MM.1S (cell line): Measurements from ENCODE around the gene TRNP1.

ENCODE experiments used
- EZH2 ChIP-seq: fragments of 300-600 bp; sonication (generic); optimal IDR thresholded peaks from 2 replicates; pipeline ENCODE3; 2017; ENCODE audit warnings: low read depth, mild to moderate bottlenecking, antibody characterized with exemption, low read length, mixed read lengths
- TF ChIP-seq, protein P1 (sequence below): fragments of 300-600 bp; sonication (generic); IDR thresholded peaks from 2 replicates; pipeline ENCODE4 v1.5.1; 2016; ENCODE audit warnings: antibody characterized with exemption, low read length, mixed read lengths

DNA sequence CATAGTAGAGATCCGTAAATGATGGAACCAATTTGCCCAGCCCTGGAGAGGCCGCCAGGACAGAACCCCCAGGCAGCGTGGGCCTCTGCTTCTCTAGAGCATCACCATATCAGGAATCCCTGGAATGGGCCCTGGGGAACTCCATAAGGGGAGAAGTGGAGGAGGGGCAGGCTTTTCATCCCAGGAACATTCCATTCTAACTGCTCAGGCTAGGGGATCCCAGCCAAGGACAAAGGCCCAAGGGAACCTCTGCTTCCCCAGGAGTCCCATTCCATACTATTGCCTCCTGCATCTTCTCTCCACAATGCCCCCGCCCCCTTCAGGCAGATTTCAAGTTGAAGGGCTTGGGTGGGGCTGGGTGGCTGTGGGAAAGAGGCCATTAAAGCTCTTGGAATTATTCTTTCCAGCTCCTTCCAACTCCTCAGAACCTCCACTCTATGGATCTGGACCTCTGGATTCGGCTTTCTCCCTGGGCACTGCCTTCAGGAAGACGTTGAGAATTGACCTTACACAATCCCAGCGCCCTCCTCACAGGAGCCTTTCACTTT is 6.0 kb downstream of the TRNP1 start:
- TF ChIP-seq, protein P1, sequence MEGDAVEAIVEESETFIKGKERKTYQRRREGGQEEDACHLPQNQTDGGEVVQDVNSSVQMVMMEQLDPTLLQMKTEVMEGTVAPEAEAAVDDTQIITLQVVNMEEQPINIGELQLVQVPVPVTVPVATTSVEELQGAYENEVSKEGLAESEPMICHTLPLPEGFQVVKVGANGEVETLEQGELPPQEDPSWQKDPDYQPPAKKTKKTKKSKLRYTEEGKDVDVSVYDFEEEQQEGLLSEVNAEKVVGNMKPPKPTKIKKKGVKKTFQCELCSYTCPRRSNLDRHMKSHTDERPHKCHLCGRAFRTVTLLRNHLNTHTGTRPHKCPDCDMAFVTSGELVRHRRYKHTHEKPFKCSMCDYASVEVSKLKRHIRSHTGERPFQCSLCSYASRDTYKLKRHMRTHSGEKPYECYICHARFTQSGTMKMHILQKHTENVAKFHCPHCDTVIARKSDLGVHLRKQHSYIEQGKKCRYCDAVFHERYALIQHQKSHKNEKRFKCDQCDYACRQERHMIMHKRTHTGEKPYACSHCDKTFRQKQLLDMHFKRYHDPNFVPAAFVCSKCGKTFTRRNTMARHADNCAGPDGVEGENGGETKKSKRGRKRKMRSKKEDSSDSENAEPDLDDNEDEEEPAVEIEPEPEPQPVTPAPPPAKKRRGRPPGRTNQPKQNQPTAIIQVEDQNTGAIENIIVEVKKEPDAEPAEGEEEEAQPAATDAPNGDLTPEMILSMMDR: no peak
- TF ChIP-seq EZH2: no peak
